GM11168 (cell line): Measurements from ENCODE around the gene LRP5.

Experiments used
- in situ Hi-C: fragments of 300-500 bp; cut with MboI; formaldehyde crosslinking; loops from one replicate; pipeline ENCODE4 v1.12.0; 2022; ENCODE audit warnings: low sequenced_read_pairs; ENCODE audit not compliant: unreplicated experiment

LRP5 gene

GRCh38 chr11:68312117-68312779, at the start of gene LRP5:
Gene LRP5 (plus strand): TSS chr11:68312591. CDS start chr11:68312715, 124 bp downstream.
- in situ Hi-C loops, result no loop called here

DNA sequence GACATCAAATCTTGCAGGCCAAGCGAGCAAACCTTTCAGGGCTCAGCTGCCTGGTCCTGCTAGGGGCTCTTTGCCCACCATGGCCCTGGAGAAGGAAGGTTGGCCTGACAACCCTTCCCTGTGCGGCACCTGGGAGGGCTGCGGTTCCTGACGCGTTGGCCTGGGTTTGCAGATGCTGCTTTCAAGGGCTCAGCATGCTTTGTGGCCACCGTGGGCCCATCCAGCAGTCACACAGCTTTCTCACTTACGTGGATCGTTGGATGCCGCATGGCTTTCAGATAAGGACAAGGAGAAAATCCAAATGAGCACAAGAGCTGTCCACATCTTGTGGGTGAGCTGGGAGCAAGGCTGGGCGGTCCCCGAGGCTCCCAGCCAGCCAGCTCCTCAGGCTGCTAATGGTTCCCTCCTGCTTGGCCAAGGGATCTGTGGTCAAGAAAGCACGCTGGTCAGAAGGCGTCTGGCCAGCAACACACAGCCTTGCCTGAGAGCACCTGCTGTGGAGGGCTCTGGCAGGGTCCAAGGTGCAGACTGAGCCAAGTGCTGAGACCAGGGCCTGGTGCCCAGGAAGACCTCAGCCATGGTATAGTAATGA, 48.9 kb upstream of the LRP5 start:
- in situ Hi-C loops, result loop anchor here (10.0 kb wide), 1 partner anchor 121 kb away; no protein-coding TSS in a partner anchor

DNA sequence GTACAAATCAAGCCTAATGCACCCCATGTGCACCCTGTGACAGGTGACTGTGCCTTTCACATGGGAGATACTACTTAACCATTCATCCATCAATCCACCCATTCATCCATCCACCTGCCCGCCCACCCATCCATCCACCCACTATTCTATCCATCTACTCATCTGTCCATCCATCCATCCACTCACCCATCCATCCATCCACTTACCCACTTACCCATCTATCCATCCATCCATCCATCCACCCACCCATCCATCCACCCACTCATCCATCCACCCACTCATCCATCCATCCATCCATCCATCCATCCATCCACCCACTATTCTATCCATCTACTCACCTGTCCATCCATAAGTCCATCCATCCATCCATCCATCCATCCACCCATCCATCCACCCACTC, 48.1 kb upstream of the LRP5 start:
- in situ Hi-C loops, result loop anchor here (10.0 kb wide), 1 partner anchor 121 kb away; no protein-coding TSS in a partner anchor

DNA sequence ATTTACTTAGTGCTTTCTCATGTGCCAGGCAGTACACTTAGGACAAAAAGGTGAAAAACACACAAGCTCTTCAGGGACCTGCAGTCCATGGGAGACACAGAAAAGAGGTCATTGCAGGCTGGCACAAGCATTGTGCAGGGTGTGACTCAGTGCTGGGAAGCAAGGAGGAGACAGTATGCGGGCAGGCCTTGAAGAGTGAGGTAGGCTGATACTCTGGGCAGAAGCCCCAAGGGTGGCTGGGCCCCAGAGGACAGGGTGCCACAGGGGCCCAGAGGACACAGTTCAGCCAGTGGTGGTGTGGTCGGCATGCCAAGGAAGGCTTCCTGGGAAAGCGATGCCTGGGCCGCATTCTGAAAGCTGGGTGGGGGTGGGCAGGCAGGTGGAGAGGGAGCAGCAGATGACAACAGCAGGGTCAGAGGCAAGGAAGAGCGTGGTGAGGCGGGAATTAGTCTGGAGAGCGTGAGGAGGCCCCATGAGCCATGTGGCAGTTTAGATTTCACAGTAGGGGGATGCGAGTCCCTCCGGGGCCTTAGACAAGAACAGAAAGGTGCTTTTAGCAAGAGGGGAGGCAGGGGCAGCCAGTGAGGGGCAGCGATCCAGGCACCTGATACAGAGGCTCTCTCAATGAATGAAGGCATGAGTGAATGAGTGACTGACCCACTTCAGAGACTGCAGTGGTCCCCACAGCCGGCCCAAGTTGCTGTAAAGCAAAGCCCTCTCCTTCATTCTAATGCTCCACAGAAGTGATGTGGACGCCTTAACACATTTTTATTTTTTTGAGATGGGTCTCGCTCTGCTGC, 47.5 kb upstream of the LRP5 start:
- in situ Hi-C loops, result loop anchor here (10.0 kb wide), 1 partner anchor 120 kb away; no protein-coding TSS in a partner anchor

DNA sequence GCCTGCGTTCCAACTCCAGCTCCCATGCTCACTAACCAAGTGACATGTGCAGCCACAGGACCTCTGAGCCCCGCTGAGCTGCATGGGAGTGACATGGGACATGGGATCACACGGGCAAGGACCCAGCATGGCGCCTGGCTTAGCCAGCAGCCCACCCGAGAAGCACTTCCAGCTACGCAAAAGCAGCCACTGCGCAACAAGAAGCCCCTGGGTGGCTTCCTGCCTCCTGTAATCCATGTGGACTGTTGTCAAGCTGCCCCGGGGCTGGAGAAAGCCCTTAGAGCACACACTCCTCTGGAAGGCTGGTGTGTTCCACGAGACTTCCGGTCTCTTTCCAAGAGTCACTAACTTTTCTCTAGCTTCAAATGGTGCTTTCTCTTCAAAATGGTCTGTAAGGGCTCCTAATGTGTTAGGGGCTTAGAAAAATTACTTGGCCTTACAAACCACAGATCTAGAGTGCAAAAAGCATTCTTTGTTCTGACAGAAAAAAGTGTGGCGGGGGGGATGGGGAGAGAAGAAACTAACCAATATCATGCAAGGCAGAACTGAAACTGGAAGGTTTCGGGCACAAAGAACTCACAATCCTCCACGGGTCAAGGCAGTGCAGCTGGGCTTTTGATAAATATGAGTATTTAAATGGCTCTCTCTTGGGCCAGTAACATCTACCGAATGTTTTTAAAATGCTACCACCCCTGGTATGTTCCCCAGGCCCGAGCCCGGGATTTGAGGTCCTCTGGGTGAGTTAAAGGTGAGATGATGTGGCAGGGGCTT, 46.1 kb upstream of the LRP5 start:
- in situ Hi-C loops, result loop anchor here (10.0 kb wide), 1 partner anchor 118 kb away; no protein-coding TSS in a partner anchor

GRCh38 chr11:68266936-68267880, 45.2 kb upstream of the LRP5 start:
- in situ Hi-C loops, result loop anchor here (10.0 kb wide), 1 partner anchor 118 kb away; no protein-coding TSS in a partner anchor

DNA sequence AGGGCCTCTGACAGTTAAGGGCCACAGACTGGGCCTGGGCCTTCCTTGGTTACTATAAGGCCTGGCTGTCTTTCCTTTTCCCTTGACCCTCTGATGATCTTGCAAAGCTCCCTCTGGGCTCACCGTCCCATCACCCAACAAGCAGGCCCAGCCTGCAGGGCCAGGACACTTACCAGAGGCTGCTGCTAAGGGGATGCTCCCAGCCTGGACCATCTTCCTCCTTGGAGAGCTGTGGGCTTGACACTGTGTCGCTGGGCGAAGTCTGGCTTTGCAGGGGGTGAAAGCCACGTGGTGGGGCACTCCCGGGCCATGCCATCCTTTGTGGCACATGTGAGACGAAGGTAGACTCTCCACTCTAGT, 44.5 kb upstream of the LRP5 start:
- in situ Hi-C loops, result loop anchor here (10.0 kb wide), 1 partner anchor 117 kb away; no protein-coding TSS in a partner anchor

DNA sequence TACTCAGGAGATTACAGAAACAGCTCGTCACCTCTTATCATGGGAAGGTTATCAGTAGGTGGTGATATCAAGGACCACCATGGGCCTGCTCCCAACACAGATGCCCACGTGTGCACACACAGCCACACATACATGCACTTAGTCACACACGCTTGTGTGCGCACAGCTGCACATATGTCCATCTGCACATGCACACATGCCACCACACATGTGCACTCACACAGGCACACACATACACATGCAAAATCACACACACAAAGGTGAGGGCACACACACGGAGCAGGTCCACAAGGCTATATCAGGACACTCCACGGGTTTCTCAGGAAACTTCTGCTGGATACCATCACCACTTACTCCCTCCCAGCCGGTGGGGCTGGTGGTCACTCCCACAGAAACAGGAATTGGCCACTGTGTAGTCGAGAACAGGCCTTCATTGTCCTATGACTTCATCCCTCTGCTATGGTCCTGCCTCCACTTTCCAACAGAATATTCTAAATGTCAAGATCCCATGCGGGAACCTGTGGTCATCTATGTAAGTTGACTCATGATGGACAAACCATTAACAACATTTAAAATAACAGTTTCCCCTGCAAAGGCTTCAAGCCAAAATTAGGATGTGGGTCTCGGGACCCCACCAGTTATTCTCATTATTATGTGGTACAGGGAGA, 42.8 kb upstream of the LRP5 start:
- in situ Hi-C loops, result loop anchor here (10.0 kb wide), 1 partner anchor 115 kb away; no protein-coding TSS in a partner anchor

DNA sequence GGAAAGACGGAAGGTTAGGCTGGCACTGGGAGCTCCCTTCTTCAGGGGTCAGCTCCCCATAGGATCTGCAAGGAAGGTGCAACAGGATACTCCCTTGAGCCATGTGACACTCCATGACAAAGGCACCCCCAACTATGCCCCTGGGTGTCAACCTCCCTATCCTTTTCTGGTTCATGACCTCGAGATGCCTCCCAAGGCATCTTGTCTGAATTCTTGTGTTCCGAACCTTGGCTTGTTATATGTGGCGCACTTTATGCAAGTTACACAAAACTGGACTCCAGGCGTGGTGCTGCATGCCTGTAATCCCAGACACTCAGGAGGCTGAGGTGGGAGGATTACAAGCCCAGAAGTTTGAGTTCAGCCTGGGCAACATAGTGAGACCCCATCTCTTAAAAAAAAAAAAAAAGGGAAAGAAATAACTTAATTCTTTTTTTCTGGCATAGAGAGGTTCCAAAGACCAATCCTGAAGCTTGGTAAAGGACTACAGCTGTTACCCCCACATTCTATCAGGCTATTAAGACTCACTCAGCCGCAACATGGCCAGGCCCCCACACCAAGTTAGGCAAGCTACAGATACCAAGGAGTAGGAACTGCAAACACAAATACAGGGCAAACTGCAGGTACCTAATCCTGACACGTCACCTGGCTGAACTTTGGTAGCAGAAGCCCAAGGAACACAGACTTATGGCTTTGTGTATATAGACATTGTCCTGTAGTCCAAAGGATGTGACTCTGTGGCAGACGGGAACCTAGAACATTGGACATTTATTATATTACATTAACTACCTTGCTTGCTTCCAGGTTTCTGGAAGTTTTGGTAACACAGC, 42.0 kb upstream of the LRP5 start:
- in situ Hi-C loops, result no loop called here

- in situ Hi-C loops, result no loop called here
Observed at GRCh38 chr11:68271023-68271780, 41.2 kb upstream of the LRP5 start.

DNA sequence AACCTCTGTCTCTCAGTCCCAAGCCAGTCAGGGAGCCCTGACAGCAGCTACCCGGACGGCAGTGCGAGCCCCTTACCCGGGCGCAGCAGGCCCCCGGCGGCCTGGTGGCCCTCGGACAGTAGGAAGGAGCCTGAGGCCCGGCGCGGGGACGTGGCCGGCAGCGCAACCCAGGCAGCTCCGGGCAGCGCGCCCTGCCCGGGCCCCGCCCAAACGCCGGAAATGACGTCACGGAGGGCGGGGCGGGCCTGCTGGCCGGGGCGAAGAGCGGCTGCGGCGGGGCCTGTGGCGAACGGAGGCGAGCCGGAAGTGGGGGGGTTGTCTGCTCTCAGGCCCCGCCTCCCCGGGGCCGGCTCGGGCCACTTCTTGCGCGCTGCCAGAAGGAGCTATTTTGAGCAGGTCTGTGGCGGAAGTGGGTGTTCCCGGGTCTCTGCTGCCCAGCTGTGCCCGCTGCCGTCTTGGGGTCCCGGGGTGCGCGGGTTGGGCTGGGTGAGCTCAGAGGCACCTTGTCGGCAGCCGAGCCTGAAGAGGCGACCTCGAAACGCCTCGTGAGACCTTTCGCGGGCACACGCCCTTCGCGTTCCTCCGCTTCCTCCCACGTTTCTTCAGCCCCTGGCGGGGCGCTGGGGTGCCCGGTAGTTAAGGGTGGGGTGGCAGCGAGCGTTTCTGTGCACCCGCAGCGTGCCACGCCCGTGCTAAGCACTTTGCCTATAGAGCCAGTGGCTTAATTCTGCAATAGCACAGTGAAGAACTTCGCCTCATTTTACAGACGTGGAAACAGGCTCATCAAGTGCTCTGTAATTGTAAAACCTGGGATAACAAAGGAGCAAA, 40.4 kb upstream of the LRP5 start, which contains the start of gene C11orf24:
TSS of gene C11orf24 (minus strand) at position 193 of the 828 bp plus-strand sequence. CDS start 8,206 bp downstream, outside the sequence.
- in situ Hi-C loops, result no loop called here

GRCh38 chr11:68273026-68273738, 39.2 kb upstream of the LRP5 start:
- in situ Hi-C loops, result no loop called here

GRCh38 chr11:68274306-68274705, 38.1 kb upstream of the LRP5 start:
- in situ Hi-C loops, result no loop called here

- in situ Hi-C loops, result no loop called here
Observed at GRCh38 chr11:68275721-68276507, 36.5 kb upstream of the LRP5 start.

DNA sequence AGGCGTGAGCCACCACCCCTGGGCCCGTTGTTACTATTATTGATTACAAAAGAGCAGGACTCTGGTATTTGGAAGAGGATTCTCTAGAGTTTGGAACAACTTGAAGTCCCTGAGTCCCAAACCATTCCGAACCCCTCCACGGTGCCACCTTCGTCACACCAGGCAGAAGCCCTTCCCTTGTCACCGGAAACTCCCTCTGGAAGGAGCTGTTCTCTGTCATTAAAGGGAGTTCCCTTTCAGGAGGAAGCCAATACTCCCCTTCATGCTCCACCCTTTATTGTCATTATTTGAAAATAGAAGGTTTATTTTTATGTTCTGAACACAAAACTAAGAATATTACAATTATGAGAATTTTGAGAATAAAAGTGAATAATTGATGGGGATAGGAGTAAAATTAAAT, 35.5 kb upstream of the LRP5 start:
- in situ Hi-C loops, result no loop called here
